ENCODE results near the gene TENM4.
"Not testable (repeated sequence)": the region's sequence is repeated elsewhere in the genome, so short reads cannot be mapped to it uniquely, and the experiment has no call there.

The TENM4 gene

DNA sequence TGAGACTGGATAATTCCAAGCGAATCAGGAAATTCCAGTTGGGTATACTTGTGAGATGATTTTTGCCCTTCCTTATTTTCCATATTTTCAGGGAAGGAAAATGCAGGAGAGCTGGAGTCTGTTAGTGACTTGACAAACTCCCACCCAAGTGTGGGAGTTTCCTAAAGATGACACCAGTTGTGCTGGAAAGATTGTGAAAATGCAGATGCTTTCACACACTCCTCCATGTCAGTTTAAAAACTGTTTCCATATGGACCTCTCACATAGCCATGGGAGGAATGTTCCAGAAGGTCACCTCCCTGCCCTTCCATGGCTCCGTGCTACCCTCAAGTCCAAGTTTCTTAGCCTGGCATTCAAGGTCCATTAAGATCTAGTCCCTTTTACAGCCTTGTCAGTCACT lies 515.4 kb downstream of the TENM4 start:
- no peak for DNase-seq

DNA sequence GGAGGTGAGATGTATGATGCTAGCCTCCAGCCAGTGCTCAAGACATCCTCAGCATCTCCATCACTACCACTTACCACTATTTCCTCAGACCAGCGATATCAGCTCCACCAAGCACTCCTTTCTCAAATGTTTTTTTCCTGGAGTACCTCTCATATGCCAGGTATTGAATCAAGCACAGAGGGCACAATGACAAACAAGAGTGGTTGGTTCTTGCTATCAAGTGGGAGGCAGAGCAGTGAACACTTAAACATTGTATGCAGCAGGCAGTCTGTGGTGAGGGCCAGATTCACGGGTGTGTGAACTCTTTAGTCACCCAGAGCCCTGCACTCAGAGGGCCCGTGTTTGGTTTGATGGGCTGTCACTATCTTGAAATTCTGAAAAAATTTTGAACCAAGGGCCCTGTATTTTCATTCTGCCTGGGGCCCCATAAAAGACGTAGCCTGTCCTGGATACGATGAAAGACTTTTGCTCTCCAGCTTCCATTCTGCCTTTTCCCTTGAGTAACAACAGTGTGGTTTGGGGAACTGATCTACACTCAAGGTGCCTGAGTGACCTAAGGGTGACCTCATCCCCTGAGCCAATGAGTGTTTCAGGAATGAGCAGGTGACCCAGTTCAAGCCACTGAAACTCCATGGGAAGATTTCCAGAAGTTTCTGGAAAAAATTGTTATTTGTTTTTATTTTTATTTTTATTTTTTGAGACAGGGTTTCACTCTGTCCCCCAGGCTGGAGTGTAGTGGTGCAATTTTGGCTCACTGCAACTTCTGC lies 517.8 kb downstream of the TENM4 start:
- DNase-seq = no peak

GRCh38 chr11:78921509-78921908 lies 519.3 kb downstream of the TENM4 start:
- DNase-seq = no peak

GRCh38 chr11:78920329-78920728 lies 520.5 kb downstream of the TENM4 start:
- DNase-seq = no peak

GRCh38 chr11:78916759-78917158 lies 524.1 kb downstream of the TENM4 start:
- DNase-seq = no peak

DNA sequence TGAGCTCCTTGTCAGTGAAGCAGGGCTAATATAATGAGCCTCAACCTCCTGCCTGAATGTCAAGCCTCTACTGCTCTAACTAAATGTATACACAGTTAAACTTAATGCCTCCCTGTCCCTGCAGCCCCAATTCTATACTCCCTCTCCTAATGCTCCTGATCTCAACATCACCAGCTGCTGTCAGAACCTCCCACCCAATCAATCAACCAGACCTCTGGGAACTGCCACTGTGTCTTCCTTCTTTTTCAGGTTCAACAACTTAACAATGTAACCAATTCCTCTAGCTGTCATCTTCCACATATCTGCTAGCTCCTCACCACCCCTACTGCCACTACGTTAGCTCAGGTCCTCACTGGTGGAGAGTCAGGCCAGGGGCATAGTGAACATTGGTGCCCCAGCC lies 526.3 kb downstream of the TENM4 start:
- no peak for DNase-seq

GRCh38 chr11:78912778-78913177 lies 528.1 kb downstream of the TENM4 start:
- no peak for DNase-seq

GRCh38 chr11:78910322-78910721 lies 530.5 kb downstream of the TENM4 start:
- DNase-seq = no peak

DNA sequence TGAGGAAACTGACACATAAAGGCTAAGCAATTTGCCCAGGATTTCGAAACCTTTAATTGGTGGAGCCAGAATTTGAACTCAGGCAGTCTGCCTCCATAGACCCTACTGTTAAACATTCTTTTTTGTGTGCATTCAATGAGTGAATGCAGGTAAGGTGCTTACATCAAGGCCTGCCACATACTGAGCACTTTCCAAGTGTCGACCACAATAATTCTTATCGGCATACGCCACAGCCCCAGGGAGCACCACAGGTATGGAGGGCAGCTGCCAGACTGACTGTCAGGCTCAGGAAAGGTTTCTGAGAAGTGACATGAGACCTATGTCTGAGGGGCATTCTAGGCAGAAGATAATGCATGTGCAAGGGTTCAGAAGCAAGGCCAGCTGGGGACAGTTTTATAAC lies 531.4 kb downstream of the TENM4 start:
- DNase-seq = no peak

- DNase-seq = no peak
Observed at GRCh38 chr11:78907636-78908035, 533.2 kb downstream of the TENM4 start.

DNA sequence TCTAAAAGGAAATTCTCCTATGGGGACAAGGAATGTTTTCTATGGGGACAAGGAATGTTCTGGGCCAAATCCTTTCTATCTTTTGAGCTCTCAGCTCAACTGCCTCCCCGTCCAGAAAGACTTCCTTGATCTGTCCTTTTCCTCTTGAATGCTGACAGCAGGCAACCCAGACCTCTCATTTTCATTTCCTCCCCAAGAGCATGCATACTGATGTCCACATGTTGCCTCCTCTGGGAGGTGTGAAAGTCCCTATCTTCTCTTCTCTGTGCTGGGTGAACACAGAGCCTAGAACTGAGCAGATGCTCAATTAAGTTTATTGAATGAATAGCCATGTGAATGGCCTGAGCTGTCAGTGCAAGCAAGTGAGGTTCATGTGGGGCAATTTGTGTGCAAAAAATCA lies 534.3 kb downstream of the TENM4 start:
- DNase-seq = no peak

DNA sequence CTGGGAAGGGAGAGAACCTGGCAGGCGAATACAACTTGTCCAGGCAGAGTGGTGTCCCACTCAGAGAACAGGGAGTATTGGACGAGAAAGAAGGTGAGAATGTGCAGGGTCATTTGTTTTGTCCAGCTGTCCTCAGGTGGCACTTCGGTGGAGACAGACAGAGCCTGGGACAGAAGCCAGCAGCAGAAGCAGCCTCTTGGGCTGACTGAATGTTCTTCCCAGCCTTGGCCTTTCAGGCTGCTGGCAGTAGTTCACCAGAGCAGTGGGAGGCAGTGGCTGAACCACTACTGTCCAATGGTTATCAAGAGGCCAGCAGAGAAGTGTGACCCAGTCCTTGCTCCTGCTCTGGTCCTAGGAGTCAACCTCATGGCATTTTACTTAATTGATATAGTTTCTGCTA lies 535.1 kb downstream of the TENM4 start:
- no peak for DNase-seq

DNA sequence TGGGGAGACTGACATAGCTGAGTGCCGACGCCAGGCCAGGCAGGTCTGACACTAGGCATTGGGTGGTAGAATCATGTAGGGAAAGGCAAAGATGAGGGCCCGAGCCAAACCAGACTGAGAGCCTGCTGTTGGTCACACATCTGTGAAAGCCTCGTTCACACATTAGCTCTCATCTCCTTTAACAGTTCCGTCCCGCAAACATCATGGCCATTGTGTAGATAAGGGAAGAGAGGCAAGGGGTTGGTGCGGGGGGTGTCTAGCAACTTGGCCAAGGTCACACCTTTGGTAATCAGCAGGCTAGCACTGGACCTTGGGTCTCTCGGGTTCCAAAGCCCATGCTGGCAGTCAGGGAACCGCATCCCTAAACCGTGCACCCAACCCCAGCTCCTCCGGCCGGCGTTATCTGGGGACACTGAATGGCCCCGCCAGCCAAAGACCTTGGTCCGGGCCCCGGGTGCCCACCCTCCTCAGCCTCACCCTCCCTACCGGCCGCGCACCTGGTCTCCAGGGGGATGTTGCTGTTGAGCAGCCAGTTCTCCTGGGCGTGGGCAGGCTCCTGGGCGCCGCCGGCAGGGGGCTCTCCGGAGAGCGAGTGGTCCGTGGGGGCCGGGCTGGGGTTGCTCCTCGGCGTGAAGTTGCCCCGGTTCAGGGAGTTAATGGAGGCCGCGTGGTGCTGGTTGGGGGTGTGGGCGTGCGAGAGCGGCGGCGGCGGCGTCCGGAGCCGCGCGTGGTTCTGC lies 537.9 kb downstream of the TENM4 start:
- DNase-seq = no peak

GRCh38 chr11:78901831-78902230 lies 539.0 kb downstream of the TENM4 start:
- no peak for DNase-seq

DNA sequence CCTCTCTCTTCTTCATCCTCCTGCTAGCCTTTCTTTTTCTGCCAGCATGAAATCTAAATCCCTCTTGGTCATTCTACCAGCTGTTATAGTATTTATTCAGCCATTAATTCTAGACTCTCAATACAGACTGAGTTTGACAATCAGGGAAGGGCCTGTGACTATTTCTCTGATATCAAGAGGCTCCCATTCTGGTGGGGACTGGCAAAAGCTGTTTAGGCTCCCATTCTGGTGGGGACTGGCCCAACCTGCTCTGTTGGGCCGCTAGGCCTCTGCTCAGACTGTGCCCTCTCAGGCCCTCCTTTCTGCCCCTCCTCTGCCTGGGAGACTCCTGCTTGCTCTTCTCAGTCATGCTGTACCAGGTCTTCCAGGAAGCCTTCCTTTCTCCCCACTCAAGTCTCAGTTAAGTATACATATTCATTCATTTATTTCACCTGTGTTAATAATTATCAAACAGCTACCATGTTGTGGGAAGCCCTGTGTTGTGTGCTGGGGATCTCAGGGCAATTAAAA lies 542.5 kb downstream of the TENM4 start:
- DNase-seq = no peak

GRCh38 chr11:78893996-78894395 lies 546.8 kb downstream of the TENM4 start:
- no peak for DNase-seq

DNA sequence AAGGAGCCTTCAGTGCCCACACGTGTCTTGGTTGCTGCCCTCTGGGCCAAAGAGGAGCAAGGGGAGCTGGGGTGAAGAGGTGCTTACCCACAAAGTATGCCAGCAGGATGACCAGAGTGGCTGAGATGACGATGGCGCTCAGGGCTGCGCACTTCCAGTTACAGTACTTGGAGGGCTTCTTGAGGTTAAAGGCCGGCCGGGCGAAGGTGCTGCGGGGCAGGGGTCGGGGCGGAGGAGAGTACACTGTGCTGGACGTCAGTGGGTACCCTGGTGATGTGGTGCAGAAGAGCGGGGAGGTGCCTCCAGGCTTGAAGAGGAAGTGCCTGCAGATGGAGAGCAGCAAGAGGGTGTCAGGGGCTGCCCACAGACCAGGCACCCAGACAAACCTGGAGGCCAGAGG lies 551.1 kb downstream of the TENM4 start:
- no peak for DNase-seq

- DNase-seq = no peak
Observed at GRCh38 chr11:78886616-78887015, 554.2 kb downstream of the TENM4 start.

GRCh38 chr11:78884761-78885160 lies 556.1 kb downstream of the TENM4 start:
- no peak for DNase-seq

- DNase-seq = no peak
Observed at GRCh38 chr11:78883506-78883905, 557.3 kb downstream of the TENM4 start.

DNA sequence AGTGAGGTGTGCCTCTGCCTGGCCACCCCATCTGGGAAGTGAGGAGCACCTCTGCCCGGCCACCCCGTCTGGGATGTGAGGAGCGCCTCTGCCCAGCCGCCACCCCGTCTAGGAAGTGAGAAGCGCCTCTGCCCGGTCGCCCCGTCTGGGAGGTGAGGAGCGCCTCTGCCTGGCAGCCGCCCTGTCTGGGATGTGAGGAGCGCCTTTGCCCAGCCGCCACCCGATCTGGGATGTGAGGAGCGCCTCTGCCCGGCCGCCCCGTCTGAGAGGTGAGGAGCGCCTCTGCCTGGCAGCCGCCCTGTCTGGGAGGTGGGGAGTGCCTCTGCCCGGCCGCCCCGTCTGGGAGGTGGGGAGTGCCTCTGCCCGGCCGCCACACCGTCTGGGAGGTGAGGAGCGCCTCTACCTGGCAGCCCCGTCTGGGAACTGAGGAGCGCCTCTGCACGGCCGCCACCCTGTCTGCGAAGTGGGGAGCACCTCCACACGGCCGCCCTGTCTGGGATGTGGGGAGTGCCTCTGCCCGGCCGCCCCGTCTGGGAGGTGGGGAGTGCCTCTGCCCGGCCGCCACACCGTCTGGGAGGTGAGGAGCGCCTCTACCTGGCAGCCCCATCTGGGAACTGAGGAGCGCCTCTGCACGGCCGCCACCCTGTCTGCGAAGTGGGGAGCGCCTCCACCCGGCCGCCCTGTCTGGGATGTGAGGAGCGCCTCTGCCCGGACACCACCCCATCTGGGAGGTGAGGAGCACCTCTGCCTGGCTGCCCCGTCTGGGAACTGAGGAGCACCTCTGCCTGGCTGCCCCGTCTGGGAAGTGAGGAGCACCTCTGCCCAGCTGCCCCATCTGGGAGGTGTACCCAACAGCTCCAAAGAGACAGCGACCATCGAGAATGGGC lies 561.5 kb downstream of the TENM4 start:
- not testable (repeated sequence) for DNase-seq

DNA sequence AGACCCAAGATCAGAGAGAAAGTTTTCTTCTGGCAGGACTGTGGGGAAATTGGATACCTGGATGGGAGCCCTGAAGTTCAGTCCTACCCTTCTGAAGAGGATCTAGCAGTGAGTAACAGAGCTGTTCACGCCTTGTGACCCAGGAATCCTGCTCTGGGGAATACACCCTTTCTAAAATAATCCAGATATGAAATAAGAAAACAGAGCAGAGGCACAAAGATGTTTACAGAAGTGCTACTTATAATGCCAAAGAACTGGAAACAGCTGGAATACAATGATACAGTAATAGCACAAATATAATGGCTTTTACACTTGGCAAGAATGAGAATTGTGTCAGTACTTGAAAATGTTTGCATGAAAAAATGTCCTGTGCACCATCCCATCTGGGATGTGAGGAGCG lies 562.2 kb downstream of the TENM4 start:
- no peak for DNase-seq

DNA sequence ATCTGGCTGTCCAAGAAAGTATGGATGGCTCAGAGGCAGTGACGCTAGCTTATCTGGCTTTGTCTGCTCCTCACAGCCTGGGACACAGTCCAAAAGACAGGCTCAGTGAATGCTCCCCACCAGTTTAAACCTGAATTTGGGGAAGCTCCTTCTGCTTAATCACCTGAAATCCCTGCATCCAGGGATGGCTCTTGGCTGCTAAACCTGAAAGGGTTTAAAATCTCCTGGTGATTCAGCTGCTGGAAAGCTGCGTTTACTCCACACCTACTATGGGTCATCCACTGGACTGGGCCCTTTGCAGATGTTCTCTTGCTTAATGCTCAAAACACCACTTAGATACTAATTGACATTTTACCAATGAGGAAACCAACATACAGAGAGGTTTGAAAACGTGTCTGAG lies 564.2 kb downstream of the TENM4 start:
- DNase-seq = no peak

Data from activated CD4-positive, alpha-beta T cell treated with anti-CD3 and anti-CD28 coated beads, Interleukin-2, amount 50 U/mL, for 48 hours (primary cell).